Measurements from ENCODE around the gene LCNL1. TPM values are rescaled to one million over a fixed set of nuclear protein-coding genes. Genes with fewer than 3 reads are reported as not detected.
A peak's percentile ranks its signal among the peaks of the same experiment; 100 is the strongest.

The LCNL1 gene
- under 1 TPM in 1 of 2 donors, not detected in 1; 0.06 TPM for total RNA-seq
- long read RNA-seq: 0 reads

GRCh38 chr9:136982232-136983051 lies at the start of gene LCNL1:
Gene LCNL1 (plus strand): TSS chr9:136982993. CDS start chr9:136983587, 594 bp downstream.
- intact Hi-C loops (cut with DNase I, micrococcal nuclease): no loop called here
- DNase-seq: no peak
- no peak for ATAC-seq

- intact Hi-C loops (cut with DNase I, micrococcal nuclease): no loop called here
- DNase-seq (no peak), ATAC-seq (no peak)
These were observed 48.5 kb upstream of the LCNL1 start for GRCh38 chr9:136934277-136934676.

- ATAC-seq (no peak), DNase-seq (no peak)
- intact Hi-C loops (cut with DNase I, micrococcal nuclease): no loop called here
These were observed 47.1 kb upstream of the LCNL1 start for GRCh38 chr9:136935651-136936050.

- intact Hi-C loops (cut with DNase I, micrococcal nuclease): no loop called here
- DNase-seq (no peak), ATAC-seq (no peak)
These were observed 46.1 kb upstream of the LCNL1 start for GRCh38 chr9:136936645-136937170.

- DNase-seq (no peak), ATAC-seq (no peak)
- intact Hi-C loops (cut with DNase I, micrococcal nuclease): no loop called here
These were observed 45.4 kb upstream of the LCNL1 start for GRCh38 chr9:136937186-136938001.

GRCh38 chr9:136939431-136939995 lies 43.3 kb upstream of the LCNL1 start:
- intact Hi-C loops (cut with DNase I, micrococcal nuclease): no loop called here
- ATAC-seq: no peak
- DNase-seq: no peak

GRCh38 chr9:136939996-136940525 lies 42.7 kb upstream of the LCNL1 start:
- ATAC-seq (no peak), DNase-seq (peak in 1 of 2 donors; percentile 19)
- intact Hi-C loops (cut with DNase I, micrococcal nuclease): loop anchor here in 1 of 2 donors (10.0 kb wide), 1 partner anchor 85 kb away; the partner anchor contains the start of gene ABCA2

GRCh38 chr9:136940526-136941230 lies 42.1 kb upstream of the LCNL1 start:
- intact Hi-C loops (cut with DNase I, micrococcal nuclease): loop anchor here in 1 of 2 donors (10.0 kb wide), 1 partner anchor 84 kb away; the partner anchor contains the start of gene ABCA2
- no peak for ATAC-seq
- DNase-seq: peak in 1 of 2 donors; percentile 22

GRCh38 chr9:136941231-136942111 lies 41.3 kb upstream of the LCNL1 start:
- no peak for ATAC-seq
- intact Hi-C loops (cut with DNase I, micrococcal nuclease): loop anchor here in 1 of 2 donors (10.0 kb wide), 1 partner anchor 83 kb away; the partner anchor contains the start of gene ABCA2
- DNase-seq: peak in 1 of 2 donors; percentile 22

GRCh38 chr9:136942112-136942880 lies 40.5 kb upstream of the LCNL1 start:
- ATAC-seq (no peak), DNase-seq (peak in 1 of 2 donors; percentile 29)

GRCh38 chr9:136942881-136943230 lies 39.9 kb upstream of the LCNL1 start:
- DNase-seq: no peak
- intact Hi-C loops (cut with DNase I, micrococcal nuclease): loop anchor here in 1 of 2 donors (10.0 kb wide), 1 partner anchor 82 kb away; the partner anchor contains the start of gene ABCA2
- ATAC-seq: no peak

More at GRCh38 chr9:136942112-136942880, 40.5 kb upstream of the LCNL1 start:
- intact Hi-C loops (cut with DNase I, micrococcal nuclease): loop anchor here in 1 of 2 donors (10.0 kb wide), 1 partner anchor 83 kb away; the partner anchor contains the start of gene ABCA2

- DNase-seq (peak; percentile 38 to 66), ATAC-seq (peak; percentile 28)
- intact Hi-C loops (cut with DNase I, micrococcal nuclease): loop anchor here in 1 of 2 donors (10.0 kb wide), 1 partner anchor 81 kb away; the partner anchor contains the start of gene ABCA2
These were observed 39.2 kb upstream of the LCNL1 start for GRCh38 chr9:136943291-136944211.

GRCh38 chr9:136944212-136944518 lies 38.6 kb upstream of the LCNL1 start:
- peak; percentile 34 for ATAC-seq
- DNase-seq: no peak
- intact Hi-C loops (cut with DNase I, micrococcal nuclease): loop anchor here in 1 of 2 donors (10.0 kb wide), 1 partner anchor 81 kb away; the partner anchor contains the start of gene ABCA2

- ATAC-seq (peak; percentile 72), DNase-seq (peak; percentile 93 to 94)
- intact Hi-C loops (cut with DNase I, micrococcal nuclease): loop anchor here in 1 of 2 donors (10.0 kb wide), 1 partner anchor 80 kb away; the partner anchor contains the start of gene ABCA2
These were observed 38.1 kb upstream of the LCNL1 start, which contains the start of the genes C8G and FBXW5 for GRCh38 chr9:136944519-136945332. Gene C8G (plus strand): TSS chr9:136945243. CDS start chr9:136945321, 78 bp downstream. Gene FBXW5 (minus strand): TSS chr9:136944738. CDS start chr9:136944083, 655 bp downstream.

All from left colon (tissue), 2 donors.